ENCODE results near the gene LCN10.

LCN10 gene

DNA sequence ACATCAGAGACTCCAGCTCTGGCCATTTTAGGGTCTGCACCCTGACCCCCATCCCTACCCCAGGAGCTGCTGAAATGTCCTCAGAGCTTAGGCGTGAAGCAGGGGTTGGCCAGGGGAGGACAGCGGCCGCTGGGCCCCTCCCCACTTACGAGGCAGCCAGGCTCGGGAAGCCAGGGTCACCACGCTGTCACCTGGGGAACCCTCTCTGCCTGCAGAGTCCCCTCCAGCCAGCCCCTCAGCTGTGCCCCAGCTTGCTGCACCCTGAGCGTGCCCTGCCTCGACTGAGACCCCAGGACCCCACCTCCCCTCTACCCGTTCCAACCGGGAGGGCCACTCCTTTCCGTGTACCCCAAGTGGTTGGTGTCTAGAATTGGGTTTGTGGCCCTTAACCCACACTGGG is 2.7 kb downstream of the LCN10 start:
- Histone ChIP-seq H3K27me3 (ENCODE audit: control insufficient read depth in 5 of 5, insufficient read depth in 4 of 5, low read length in 5 of 5) (peaks cover 31 to 43% (median 38%) of the 10 kb centered on the region in 5 donors), H3K27ac (ENCODE audit: low read depth, low read length) (no peak overlapping the region), H3K4me3 (ENCODE audit: low read depth in 1 of 5, low read length in 5 of 5) (no peak overlapping the region), H3K36me3 (ENCODE audit: control insufficient read depth in 5 of 5, insufficient read depth in 5 of 5, low read length in 5 of 5) (no peaks in the 10 kb centered on the region), H3K4me1 (ENCODE audit: control insufficient read depth in 5 of 5, insufficient read depth in 5 of 5, low read length in 5 of 5) (peaks cover 0 to 19% (median 16%) of the 10 kb centered on the region in 5 donors), H3K9me3 (ENCODE audit: control insufficient read depth in 5 of 5, low read length in 5 of 5) (no peaks in the 10 kb centered on the region), H3K9ac (ENCODE audit: low read length in 5 of 5) (no peak overlapping the region)

DNA sequence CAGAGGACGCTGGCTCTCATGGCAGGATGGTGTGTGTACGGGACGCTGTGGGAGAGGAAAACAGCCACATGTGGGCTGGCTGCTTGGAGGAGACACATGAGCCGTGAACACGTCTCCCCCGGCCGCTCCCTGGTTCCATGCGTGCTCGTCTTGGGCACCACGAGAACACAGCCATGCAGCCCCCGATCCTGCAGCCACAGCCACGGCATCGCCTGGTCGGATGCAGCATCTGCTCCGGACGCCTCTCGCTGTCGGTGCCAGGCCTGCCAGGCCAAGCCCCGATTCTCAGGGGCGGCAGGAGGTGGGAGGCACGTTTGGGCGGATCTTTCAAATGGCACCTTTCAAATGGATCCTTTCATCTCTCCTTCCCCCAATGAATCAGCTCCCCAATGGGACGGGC is 3.2 kb downstream of the LCN10 start:
- H3K4me3 ChIP-seq (ENCODE audit: low read depth in 1 of 5, low read length in 5 of 5) = no peak overlapping the region
- peaks cover 0 to 19% (median 16%) of the 10 kb centered on the region in 5 donors for H3K4me1 ChIP-seq (ENCODE audit: control insufficient read depth in 5 of 5, insufficient read depth in 5 of 5, low read length in 5 of 5)
- H3K27ac ChIP-seq (ENCODE audit: low read depth, low read length) = no peak overlapping the region
- no peaks in the 10 kb centered on the region for H3K9me3 ChIP-seq (ENCODE audit: control insufficient read depth in 5 of 5, low read length in 5 of 5)
- H3K27me3 ChIP-seq (ENCODE audit: control insufficient read depth in 5 of 5, insufficient read depth in 4 of 5, low read length in 5 of 5) = peaks cover 31 to 43% (median 38%) of the 10 kb centered on the region in 5 donors
- no peaks in the 10 kb centered on the region for H3K36me3 ChIP-seq (ENCODE audit: control insufficient read depth in 5 of 5, insufficient read depth in 5 of 5, low read length in 5 of 5)
- no peak overlapping the region for H3K9ac ChIP-seq (ENCODE audit: low read length in 5 of 5)

DNA sequence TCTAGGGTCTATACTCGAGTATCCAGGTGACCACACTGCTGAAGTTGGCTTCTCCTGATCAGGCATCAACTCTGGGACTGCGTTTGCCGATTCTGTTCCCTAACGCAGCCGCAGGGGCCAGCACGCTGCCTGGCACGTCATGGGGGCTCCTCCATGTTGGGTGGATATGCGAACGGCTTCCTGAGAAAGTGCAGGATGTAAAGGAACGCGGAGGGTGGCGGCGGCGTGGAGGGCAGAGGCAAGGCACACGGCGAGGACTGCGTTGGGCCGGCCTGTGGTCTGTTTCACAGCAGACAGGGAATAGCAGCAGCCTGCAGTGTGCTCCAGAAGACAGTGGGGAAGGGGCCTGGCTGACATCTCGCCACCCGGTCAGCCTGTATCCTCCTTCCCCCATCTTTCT is 3.8 kb downstream of the LCN10 start:
- Histone ChIP-seq H3K9me3 (ENCODE audit: control insufficient read depth in 5 of 5, low read length in 5 of 5) (no peaks in the 10 kb centered on the region), H3K4me3 (ENCODE audit: low read depth in 1 of 5, low read length in 5 of 5) (no peak overlapping the region), H3K27ac (ENCODE audit: low read depth, low read length) (no peak overlapping the region), H3K27me3 (ENCODE audit: control insufficient read depth in 5 of 5, insufficient read depth in 4 of 5, low read length in 5 of 5) (peaks cover 31 to 42% (median 38%) of the 10 kb centered on the region in 5 donors), H3K36me3 (ENCODE audit: control insufficient read depth in 5 of 5, insufficient read depth in 5 of 5, low read length in 5 of 5) (no peaks in the 10 kb centered on the region), H3K9ac (ENCODE audit: low read length in 5 of 5) (no peak overlapping the region), H3K4me1 (ENCODE audit: control insufficient read depth in 5 of 5, insufficient read depth in 5 of 5, low read length in 5 of 5) (peaks cover 0 to 19% (median 16%) of the 10 kb centered on the region in 5 donors)

DNA sequence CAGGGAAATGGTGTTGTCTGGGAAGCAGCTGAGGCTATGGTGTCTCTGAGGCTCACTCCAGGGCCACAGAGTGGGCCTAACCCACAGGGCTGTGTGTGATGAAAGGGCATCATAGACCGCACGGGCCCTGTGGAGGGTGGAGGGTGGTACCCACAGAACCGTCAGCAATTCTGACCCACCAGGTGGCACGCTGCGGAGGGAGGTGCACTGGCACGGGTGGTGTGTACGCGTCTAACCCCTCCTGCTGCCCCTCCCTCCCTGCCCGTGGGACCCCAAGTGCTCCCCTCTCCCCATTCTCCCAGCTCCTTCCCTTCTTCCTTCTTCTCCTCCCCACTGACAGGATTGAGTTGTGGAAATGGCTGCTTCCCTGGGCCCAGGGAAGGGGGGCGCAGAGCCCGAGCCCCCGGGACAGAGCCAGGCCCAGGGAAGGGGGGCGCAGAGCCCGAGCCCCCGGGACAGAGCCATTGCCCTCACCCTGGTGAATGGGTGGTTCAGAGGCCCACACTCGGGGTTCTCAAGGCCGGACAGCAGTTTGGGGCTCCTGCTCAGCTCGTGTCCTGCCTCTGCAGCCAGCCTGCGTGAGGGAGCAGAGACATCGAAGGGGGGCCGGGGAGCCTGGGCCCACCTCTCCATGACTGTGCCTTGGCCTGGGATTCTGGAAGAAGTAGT is 6.8 kb downstream of the LCN10 start:
- H3K4me3 ChIP-seq (ENCODE audit: low read depth in 1 of 5, low read length in 5 of 5) = no peak overlapping the region
- no peaks in the 10 kb centered on the region for H3K36me3 ChIP-seq (ENCODE audit: control insufficient read depth in 5 of 5, insufficient read depth in 5 of 5, low read length in 5 of 5)

DNA sequence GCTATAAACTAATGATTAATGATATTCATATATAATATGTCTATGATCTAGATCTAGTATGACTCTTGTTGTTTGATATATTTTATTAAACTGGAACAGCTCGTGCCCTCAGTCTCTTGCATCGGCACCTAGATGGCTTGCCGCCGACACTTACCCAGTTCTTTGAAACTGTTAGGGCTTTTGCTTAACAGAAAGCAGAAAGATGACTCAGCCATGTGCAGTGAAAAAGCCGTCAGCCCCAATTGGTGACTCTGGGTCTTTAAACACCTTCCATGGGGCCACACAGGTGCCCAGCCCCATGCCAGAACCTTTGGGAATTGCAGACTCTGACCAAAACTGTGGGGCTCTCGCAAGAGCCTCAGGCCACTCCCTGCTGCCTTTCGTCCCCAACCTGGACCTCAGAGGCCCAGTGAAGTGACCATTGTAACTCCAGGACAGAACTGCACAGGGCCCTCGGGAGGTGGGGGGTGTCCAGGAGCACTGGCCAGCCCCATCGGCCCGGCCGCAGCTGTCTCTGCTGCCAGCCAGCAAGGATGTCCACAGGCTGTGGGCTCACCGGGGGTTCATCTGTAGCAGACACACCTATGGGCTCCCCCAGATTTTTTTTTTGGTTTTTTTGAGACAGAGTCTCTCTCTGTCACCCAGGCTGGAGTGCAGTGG is 7.8 kb downstream of the LCN10 start:
- H3K9me3 ChIP-seq (ENCODE audit: control insufficient read depth in 5 of 5, low read length in 5 of 5) = no peaks in the 10 kb centered on the region
- no peak overlapping the region for H3K27ac ChIP-seq (ENCODE audit: low read depth, low read length)
- H3K4me3 ChIP-seq (ENCODE audit: low read depth in 1 of 5, low read length in 5 of 5) = no peak overlapping the region

More for the DNA sequence above, 6.8 kb downstream of the LCN10 start:
- Histone ChIP-seq H3K27me3 (ENCODE audit: control insufficient read depth in 5 of 5, insufficient read depth in 4 of 5, low read length in 5 of 5) (peaks cover 4 to 20% (median 15%) of the 10 kb centered on the region in 5 donors), H3K9ac (ENCODE audit: low read length in 5 of 5) (no peak overlapping the region), H3K27ac (ENCODE audit: low read depth, low read length) (no peak overlapping the region), H3K4me1 (ENCODE audit: control insufficient read depth in 5 of 5, insufficient read depth in 5 of 5, low read length in 5 of 5) (peaks cover 0 to 4% (median 2%) of the 10 kb centered on the region in 5 donors), H3K9me3 (ENCODE audit: control insufficient read depth in 5 of 5, low read length in 5 of 5) (no peaks in the 10 kb centered on the region)

DNA sequence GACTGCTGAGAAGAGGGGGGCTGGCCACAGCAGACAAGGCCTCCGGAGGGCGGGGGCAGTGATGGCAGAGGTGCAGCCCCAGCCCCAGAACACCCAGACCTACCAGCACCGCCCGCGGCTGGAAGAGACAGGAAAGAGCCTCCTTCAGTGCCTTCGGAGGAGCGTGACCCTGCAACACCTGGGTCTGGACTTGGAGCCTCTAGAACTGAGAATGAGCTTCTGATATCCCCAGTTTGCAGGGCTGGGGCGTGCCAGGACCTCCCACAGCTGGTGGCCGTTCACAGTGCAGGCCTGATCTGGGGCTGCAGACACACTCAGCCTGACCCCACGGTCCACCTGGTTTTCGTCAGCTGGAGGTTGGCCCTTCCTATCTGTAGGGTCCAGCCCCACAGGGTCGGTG is 9.1 kb downstream of the LCN10 start:
- Histone ChIP-seq H3K27ac (ENCODE audit: low read depth, low read length) (no peak overlapping the region), H3K4me3 (ENCODE audit: low read depth in 1 of 5, low read length in 5 of 5) (no peak overlapping the region), H3K4me1 (ENCODE audit: control insufficient read depth in 5 of 5, insufficient read depth in 5 of 5, low read length in 5 of 5) (peaks cover 0 to 12% (median 10%) of the 10 kb centered on the region in 5 donors), H3K36me3 (ENCODE audit: control insufficient read depth in 5 of 5, insufficient read depth in 5 of 5, low read length in 5 of 5) (no peaks in the 10 kb centered on the region), H3K9me3 (ENCODE audit: control insufficient read depth in 5 of 5, low read length in 5 of 5) (no peaks in the 10 kb centered on the region), H3K9ac (ENCODE audit: low read length in 5 of 5) (no peak overlapping the region), H3K27me3 (ENCODE audit: control insufficient read depth in 5 of 5, insufficient read depth in 4 of 5, low read length in 5 of 5) (peaks cover 0 to 4% (median 0%) of the 10 kb centered on the region in 5 donors)

More for the DNA sequence above, 7.8 kb downstream of the LCN10 start:
- Histone ChIP-seq H3K9ac (ENCODE audit: low read length in 5 of 5) (no peak overlapping the region), H3K27me3 (ENCODE audit: control insufficient read depth in 5 of 5, insufficient read depth in 4 of 5, low read length in 5 of 5) (peaks cover 0 to 11% (median 7%) of the 10 kb centered on the region in 5 donors), H3K4me1 (ENCODE audit: control insufficient read depth in 5 of 5, insufficient read depth in 5 of 5, low read length in 5 of 5) (peaks cover 0 to 2% (median 0%) of the 10 kb centered on the region in 5 donors), H3K36me3 (ENCODE audit: control insufficient read depth in 5 of 5, insufficient read depth in 5 of 5, low read length in 5 of 5) (no peaks in the 10 kb centered on the region)

DNA sequence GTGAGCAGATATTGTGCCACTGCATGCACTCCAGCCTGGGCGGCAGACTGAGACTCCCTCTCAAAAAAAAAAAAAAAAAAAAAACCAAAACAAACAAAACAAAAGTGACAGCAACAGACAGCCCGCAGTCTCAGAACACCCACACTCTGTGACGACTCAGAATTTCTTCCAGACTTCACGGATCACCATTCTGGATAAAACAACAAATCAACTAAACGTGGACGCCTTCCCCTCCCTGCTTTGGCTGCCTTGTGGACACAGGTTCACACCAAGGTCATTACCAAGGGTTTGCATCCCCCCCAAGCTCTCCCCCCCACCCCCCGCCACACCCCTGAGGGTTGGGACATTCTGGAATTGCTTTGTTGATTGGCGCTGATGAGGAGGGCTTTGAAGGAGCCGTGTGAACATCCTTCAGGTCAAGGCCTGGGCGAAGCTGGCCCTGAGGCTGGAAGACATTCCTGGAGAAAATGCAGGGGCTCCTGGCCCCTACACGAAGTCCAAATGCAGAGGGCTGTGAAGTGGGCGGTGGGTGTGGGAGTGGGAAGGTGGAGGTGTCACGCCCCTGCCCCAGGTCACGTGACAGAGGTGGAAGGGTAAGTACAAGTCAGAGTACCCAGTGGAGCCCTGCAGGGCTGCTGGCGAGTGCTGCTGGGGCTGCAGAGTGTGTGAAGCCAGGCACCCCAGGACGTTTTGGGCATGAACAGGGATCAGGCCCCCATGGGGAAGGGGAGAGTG is 10.1 kb downstream of the LCN10 start:
- Histone ChIP-seq H3K27me3 (ENCODE audit: control insufficient read depth in 5 of 5, insufficient read depth in 4 of 5, low read length in 5 of 5) (peaks cover 0 to 4% (median 0%) of the 10 kb centered on the region in 5 donors), H3K4me1 (ENCODE audit: control insufficient read depth in 5 of 5, insufficient read depth in 5 of 5, low read length in 5 of 5) (peaks cover 0 to 17% (median 14%) of the 10 kb centered on the region in 5 donors), H3K27ac (ENCODE audit: low read depth, low read length) (no peak overlapping the region), H3K36me3 (ENCODE audit: control insufficient read depth in 5 of 5, insufficient read depth in 5 of 5, low read length in 5 of 5) (no peaks in the 10 kb centered on the region), H3K4me3 (ENCODE audit: low read depth in 1 of 5, low read length in 5 of 5) (no peak overlapping the region), H3K9me3 (ENCODE audit: control insufficient read depth in 5 of 5, low read length in 5 of 5) (no peaks in the 10 kb centered on the region), H3K9ac (ENCODE audit: low read length in 5 of 5) (no peak overlapping the region)

DNA sequence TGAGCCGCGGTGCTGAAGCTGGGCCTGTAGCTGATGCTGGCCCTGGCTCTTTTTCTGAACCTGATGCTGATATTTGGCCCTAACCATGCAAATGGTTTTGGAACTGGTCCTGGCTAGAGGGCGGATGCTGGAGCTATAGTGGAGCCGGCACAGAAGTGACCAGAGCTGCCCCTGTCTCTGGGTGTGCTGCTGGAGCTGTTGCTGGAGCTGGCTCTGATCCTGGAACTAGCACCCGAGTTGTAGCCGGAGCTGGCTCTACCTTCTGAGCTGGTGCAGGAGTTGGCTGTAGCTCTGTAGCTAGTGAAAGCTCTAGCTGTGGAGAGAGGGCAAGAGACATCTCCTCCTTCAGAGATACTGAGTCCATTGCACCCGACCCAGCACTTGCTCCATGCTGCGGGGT is 12.8 kb downstream of the LCN10 start:
- Histone ChIP-seq H3K27me3 (ENCODE audit: control insufficient read depth in 5 of 5, insufficient read depth in 4 of 5, low read length in 5 of 5) (peaks cover 0 to 4% (median 0%) of the 10 kb centered on the region in 5 donors), H3K4me1 (ENCODE audit: control insufficient read depth in 5 of 5, insufficient read depth in 5 of 5, low read length in 5 of 5) (peaks cover 11 to 43% (median 37%) of the 10 kb centered on the region in 5 donors), H3K9ac (ENCODE audit: low read length in 5 of 5) (no peak overlapping the region), H3K27ac (ENCODE audit: low read depth, low read length) (no peak overlapping the region), H3K4me3 (ENCODE audit: low read depth in 1 of 5, low read length in 5 of 5) (no peak overlapping the region), H3K36me3 (ENCODE audit: control insufficient read depth in 5 of 5, insufficient read depth in 5 of 5, low read length in 5 of 5) (peaks cover 0 to 18% (median 17%) of the 10 kb centered on the region in 5 donors), H3K9me3 (ENCODE audit: control insufficient read depth in 5 of 5, low read length in 5 of 5) (no peaks in the 10 kb centered on the region)

DNA sequence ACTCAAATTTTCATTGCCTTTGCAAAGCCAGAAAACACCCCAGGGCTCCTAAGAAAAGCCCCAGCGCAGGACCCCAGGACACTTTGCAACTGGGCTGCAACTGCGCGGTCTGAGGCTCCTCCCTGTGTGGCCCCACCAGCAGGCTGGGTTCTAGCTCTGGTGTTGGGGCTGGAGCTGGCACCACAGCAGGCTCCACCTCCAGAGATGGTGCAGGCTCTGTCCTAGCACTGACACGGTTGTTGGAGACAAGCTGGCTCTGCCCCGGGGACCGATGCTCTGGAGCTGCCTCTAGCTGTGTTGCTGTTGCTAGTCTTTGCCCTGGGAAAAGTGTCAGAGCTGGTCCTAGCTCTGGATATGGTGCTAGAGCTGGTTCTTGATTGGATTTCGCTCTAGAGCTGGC is 13.6 kb downstream of the LCN10 start:
- Histone ChIP-seq H3K9me3 (ENCODE audit: control insufficient read depth in 5 of 5, low read length in 5 of 5) (no peaks in the 10 kb centered on the region), H3K36me3 (ENCODE audit: control insufficient read depth in 5 of 5, insufficient read depth in 5 of 5, low read length in 5 of 5) (peaks cover 0 to 26% (median 22%) of the 10 kb centered on the region in 5 donors), H3K27ac (ENCODE audit: low read depth, low read length) (no peak overlapping the region), H3K9ac (ENCODE audit: low read length in 5 of 5) (peak overlapping the region in 4 of 5 donors; percentile 24 to 83 (median 74)), H3K4me1 (ENCODE audit: control insufficient read depth in 5 of 5, insufficient read depth in 5 of 5, low read length in 5 of 5) (peaks cover 11 to 45% (median 37%) of the 10 kb centered on the region in 5 donors), H3K27me3 (ENCODE audit: control insufficient read depth in 5 of 5, insufficient read depth in 4 of 5, low read length in 5 of 5) (peaks cover 0 to 4% (median 0%) of the 10 kb centered on the region in 5 donors), H3K4me3 (ENCODE audit: low read depth in 1 of 5, low read length in 5 of 5) (peak overlapping the region in 4 of 5 donors; percentile 74 to 98 (median 96))

Data from subcutaneous abdominal adipose tissue (tissue), 5 donors.